GM15510 (cell line): ENCODE data around the gene PRPF40B.

ENCODE experiments used
- POLR2A ChIP-seq: IDR thresholded peaks from 3 replicates; pipeline ENCODE4 v1.6.1; 2011; ENCODE audit warnings: borderline replicate concordance; ENCODE audit not compliant: insufficient read length; ENCODE audit errors: extremely low read depth

The PRPF40B gene

DNA sequence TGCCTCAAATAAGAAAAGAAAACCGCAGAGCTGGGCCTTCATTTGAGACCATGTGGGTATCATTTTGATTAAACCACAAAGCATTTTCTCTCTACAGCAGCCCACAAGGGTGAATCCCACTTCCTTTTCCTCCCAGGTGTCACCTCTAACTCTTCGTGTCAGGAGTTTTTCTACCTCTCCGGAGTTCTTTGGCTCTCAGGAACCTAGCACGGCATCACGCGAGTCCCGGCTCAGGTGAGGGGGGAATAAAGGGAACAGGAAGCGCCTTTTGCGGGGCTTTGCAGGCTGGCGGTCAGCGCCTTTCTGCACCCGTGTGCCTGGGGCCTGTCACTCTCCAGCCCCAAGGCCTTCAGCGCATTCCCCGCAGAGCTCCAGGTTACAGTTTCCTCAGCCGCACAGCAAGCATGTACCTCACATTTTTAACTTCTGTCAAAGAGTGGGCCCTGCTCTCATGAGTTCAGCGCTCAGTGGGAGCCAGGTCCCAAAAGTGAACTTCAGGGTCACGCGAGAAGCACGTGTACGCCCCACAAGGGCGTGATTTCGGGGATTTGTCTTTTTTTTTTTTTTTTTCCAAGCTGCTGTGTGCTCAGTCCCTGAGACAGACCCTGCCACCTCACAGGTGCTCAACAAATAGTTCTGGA lies 740 bp upstream of the PRPF40B start:
- TF ChIP-seq POLR2A, result no peak

GRCh38 chr12:49624921-49625577 lies 1.7 kb downstream of the PRPF40B start:
- no peak for TF ChIP-seq POLR2A

DNA sequence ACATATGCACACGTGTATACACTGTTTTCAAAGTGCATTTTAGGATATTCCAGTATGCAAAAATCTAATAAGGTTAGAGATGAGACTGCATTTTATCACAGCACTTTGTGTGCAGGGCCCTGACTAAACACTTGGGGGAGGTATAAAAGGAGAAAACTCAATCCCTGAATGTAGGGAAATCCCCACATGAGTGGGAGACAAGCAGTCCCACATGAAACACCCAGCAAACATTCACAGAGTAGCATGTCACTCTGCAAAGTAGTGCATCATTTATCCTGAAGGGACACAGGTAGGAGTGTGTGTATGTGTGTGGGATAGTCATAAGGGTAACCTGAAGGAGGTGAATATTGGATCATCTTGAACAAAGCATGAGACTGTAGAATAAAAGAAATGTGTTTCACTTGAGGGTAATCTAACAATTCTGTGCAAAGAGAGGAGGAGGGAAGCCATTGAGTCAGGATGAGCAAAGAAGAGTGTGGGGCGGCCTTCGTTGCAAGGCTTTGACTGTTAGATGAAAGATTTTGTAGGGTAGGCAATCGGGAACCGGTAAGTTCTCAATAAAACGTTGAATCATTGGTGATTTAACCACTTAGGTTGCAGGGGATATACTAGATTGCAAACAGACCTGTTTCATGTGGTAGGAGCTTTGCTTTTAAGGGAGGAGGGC lies 2.9 kb downstream of the PRPF40B start:
- no peak for TF ChIP-seq POLR2A

DNA sequence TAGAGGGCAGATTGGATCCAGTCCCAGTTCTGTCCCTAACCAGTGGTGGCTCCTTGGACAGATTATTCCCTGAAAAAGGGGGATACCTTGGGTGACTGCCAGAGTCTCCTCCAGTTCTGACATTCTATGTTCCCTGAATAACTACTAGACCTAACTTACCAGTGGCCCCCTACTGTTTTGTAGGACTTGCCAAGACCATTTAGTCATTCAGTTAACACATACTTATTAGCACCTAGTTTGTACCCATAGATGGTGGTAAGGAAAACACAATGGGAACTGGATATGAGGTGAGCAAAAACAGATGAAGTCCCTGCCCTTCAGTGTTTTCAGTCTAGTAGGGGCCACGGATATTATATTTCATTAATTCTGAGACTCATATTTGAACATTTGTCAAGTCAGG lies 3.5 kb downstream of the PRPF40B start:
- no peak for TF ChIP-seq POLR2A

DNA sequence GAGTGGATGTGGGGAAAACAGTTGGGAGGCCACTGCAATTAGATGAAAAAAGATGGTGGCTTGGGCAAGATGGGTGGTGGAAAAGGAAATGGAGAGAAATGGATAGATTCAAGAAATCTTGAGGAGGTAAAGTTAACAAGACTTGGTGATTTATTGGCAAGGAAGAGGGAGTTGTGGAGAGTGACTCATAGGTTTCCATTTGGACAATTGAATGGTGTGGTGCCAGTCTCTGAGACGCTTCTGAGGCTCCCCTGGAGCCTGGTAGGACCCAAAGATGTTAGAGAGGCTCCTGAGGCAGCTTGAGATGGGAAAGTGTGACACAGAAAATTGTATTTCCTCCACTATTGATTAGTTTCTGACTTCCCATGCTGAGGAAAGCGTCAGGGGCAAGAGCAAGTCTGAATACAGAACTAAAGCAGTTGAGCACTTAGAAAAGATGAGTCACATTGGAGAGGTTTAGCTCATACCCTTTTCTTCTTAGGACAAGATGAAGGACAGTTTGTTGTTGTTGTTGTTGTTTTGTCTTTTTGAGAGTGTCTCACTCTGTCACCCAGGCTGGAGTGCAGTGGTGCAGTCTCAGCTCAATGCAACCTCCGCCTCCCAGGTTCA lies 4.5 kb downstream of the PRPF40B start:
- TF ChIP-seq POLR2A, result no peak

DNA sequence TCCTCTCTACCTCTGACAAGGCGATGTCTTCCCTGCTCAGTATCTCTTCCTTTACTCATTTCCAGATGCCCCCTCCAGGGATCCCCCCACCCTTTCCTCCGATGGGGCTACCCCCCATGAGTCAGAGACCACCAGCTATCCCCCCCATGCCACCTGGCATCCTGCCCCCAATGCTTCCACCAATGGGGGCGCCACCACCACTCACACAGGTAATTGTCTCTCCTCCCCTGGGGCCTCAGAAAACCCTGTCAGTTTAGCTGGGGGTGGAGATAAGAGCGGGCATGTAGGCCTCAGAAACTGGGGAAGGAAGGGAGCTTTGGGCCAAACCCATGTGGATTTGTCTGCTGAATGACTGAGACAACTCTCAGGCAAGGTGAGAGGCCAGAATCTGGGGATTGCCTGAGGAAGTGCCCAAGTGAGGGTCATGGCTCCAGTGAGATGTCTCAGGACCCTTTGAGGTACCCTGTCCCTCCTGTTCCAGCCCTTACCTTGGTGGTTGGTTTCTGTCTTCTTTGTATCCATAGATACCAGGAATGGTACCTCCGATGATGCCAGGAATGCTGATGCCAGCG lies 8.1 kb downstream of the PRPF40B start:
- no peak for TF ChIP-seq POLR2A

DNA sequence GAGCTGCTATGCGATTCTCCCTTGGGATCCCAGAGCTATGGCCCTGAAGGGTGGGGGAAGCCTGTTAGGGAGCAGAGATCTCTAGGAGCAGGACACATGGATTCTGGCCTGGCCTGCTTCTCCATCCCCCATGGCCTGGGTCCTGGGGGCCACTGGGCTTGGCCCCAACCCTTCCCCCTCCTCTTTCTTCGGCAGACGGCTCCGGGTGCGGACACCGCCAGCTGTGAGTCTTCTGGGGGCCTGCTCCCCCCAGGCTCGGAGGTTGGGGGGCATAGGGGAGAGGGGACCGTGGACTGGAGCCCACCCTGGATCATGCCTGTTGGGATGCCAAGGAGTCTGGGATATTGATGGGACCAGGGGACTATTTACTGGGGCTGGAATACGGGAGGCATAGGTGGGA lies 9.0 kb downstream of the PRPF40B start:
- no peak for TF ChIP-seq POLR2A

- no peak for TF ChIP-seq POLR2A
These were observed 9.8 kb downstream of the PRPF40B start for GRCh38 chr12:49632986-49633702.

DNA sequence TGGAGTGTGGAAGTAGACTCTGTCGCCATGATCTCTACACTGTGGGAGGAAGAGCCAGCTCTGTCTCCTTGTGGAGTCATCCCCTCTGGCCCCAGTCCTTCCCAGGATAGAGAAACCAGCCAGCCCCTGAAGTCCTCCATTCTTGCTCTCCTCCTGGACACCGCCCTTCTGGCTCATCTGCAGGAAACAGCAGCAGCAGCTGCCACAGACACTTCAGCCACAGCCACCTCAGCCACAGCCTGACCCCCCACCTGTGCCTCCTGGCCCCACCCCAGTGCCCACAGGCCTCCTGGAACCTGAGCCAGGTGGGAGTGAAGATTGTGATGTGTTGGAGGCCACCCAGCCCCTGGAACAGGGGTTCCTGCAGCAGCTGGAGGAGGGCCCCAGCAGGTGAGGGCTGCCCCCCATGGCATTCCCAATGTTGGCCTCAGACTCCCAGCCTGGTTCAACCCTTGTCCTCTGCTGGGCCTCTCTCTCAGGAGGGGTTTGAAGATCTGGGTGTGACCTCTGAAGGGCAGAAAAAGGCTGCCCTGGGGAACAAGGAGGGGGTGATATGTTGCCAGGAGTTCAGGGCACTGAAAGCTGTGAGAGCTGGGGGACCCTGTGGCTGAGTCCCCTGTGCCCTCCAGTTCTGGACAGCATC lies 10.5 kb downstream of the PRPF40B start:
- TF ChIP-seq POLR2A, result no peak

GRCh38 chr12:49635036-49635435 lies 11.7 kb downstream of the PRPF40B start:
- no peak for TF ChIP-seq POLR2A

DNA sequence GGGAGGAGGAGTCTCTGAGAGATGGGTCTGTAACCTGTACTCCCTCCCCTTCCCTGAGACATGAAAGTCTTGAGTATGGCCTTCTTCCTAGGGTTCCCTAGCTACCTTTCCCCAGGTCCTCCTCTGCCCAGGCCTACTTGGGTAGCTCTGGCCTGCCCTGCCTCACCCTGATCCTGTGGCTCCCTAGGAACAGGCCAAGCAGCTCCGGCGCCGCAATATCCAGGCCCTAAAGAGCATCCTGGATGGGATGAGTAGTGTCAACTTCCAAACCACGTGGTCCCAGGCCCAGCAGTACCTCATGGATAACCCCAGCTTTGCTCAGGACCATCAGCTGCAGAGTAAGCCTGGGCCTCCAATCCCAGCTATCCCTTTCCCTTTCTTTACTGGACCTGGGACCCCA lies 12.3 kb downstream of the PRPF40B start:
- no peak for TF ChIP-seq POLR2A

- no peak for TF ChIP-seq POLR2A
These were observed 13.2 kb downstream of the PRPF40B start for GRCh38 chr12:49636574-49636973.

DNA sequence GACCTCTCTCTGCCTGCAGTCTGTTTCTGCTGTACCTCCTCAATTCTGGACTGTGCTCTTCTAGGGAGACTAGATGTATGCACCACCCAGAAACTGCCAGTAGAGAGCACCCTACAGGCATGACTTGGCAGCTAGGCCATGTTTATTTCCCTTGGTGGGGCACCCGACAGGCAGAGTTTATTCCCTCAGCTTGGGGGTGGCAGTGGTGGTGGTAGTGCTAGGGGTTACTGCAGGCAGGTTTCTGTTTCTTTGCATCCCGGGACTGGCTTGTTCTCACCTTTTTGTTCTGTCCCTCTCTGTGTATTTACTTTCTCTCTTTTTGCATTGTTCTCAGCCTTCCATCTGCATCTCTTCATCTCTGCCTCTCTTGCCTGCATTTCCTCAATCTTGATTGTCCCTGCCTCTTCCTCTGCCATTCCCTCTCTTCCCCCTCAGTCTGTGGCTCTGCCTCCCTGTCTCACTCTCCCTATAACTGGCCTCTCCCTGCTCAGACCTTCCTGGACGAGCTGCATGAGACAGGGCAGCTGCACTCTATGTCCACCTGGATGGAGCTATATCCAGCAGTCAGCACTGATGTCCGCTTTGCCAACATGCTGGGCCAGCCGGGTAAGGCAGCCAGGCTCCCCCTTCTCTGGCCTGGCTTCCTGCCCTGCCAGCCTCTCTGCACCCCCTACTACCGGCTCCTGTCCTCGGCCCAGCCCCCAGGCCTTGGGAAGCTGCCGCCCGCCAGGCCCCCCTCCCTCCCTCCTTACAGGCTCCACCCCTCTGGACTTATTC lies 13.8 kb downstream of the PRPF40B start:
- no peak for TF ChIP-seq POLR2A
